Liver (tissue), 9 donors: Measurements from ENCODE around the gene FKBP5. TPM values are rescaled to one million over a fixed set of nuclear protein-coding genes. Genes with fewer than 3 reads are reported as not detected.

Experiments
- DNase-seq: peaks from one replicate; pipeline ENCODE4 v3.0.0-alpha.2; 2017; ENCODE audit warnings: low spot score
- H3K27ac ChIP-seq, 2 donors: one replicate each; pipeline ENCODE4 v1.7.0; 2013; ENCODE audit warnings: inconsistent platforms in 2 of 2, low read length in 2 of 2, control low read depth in 1 of 2, low read depth in 1 of 2, mild to moderate bottlenecking in 1 of 2
- H3K27me3 ChIP-seq, 4 donors: one replicate each; pipeline versions ENCODE4 v1.6.1 to v1.7.0; 2013; ENCODE audit warnings: low read length in 3 of 4, inconsistent platforms in 1 of 4, mild to moderate bottlenecking in 1 of 4, moderate library complexity in 1 of 4; ENCODE audit not compliant: control insufficient read depth in 4 of 4, insufficient read depth in 4 of 4
- H3K36me3 ChIP-seq, 4 donors: one replicate each; pipeline versions ENCODE4 v1.6.1 to v1.7.0; 2013; ENCODE audit warnings: low read length in 3 of 4, mild to moderate bottlenecking in 3 of 4, low read depth in 1 of 4, moderate library complexity in 1 of 4; ENCODE audit not compliant: control insufficient read depth in 4 of 4, insufficient read depth in 3 of 4
- H3K4me1 ChIP-seq, 4 donors: one replicate each; pipeline versions ENCODE4 v1.6.1 to v1.7.0; 2013; ENCODE audit warnings: low read length in 3 of 4, mild to moderate bottlenecking in 3 of 4, moderate library complexity in 1 of 4; ENCODE audit not compliant: control insufficient read depth in 4 of 4, insufficient read depth in 4 of 4
- H3K4me3 ChIP-seq, 3 donors: one replicate each; pipeline versions ENCODE4 v1.6.1 to v1.7.0; 2013; ENCODE audit warnings: low read length in 3 of 3, control low read depth in 1 of 3, low read depth in 1 of 3, mild to moderate bottlenecking in 1 of 3
- H3K9ac ChIP-seq, 2 donors: one replicate each; pipeline ENCODE4 v1.7.0; 2013; ENCODE audit warnings: low read length in 2 of 2, mild to moderate bottlenecking in 2 of 2, moderate library complexity in 2 of 2, control low read depth in 1 of 2, low read depth in 1 of 2
- H3K9me3 ChIP-seq, 4 donors: one replicate each; pipeline versions ENCODE4 v1.6.1 to v1.7.0; 2013; ENCODE audit warnings: low read length in 3 of 4; ENCODE audit not compliant: control insufficient read depth in 4 of 4
- FOXA1 ChIP-seq: IDR thresholded peaks from 2 replicates; pipeline ENCODE4 v1.6.1; 2016; ENCODE audit warnings: antibody characterized with exemption
- FOXA2 ChIP-seq: IDR thresholded peaks from 2 replicates; pipeline ENCODE4 v1.6.1; 2016; ENCODE audit warnings: antibody characterized with exemption
- GABPA ChIP-seq, 2 donors: IDR thresholded peaks in 1 of 2; conservative IDR thresholded peaks in 1 of 2; 2 replicates each; pipeline ENCODE4 v1.6.1; 2016; ENCODE audit warnings: antibody characterized with exemption in 2 of 2, mild to moderate bottlenecking in 1 of 2, moderate library complexity in 1 of 2
- HNF4A ChIP-seq, 2 donors: conservative IDR thresholded peaks; 2 replicates each; pipeline ENCODE4 v1.6.1; 2016; ENCODE audit warnings: antibody characterized with exemption in 2 of 2, mild to moderate bottlenecking in 2 of 2
- HNF4G ChIP-seq: IDR thresholded peaks from 2 replicates; pipeline ENCODE4 v1.6.1; 2016; ENCODE audit warnings: antibody characterized with exemption
- JUND ChIP-seq, 2 donors: IDR thresholded peaks; 2 replicates each; pipeline ENCODE4 v1.6.1; 2016; ENCODE audit warnings: antibody characterized with exemption in 2 of 2
- NR2F2 ChIP-seq: IDR thresholded peaks from 2 replicates; pipeline ENCODE4 v1.6.1; 2016; ENCODE audit warnings: antibody characterized with exemption
- RAD21 ChIP-seq, 2 donors: IDR thresholded peaks; 2 replicates each; pipeline ENCODE4 v1.6.1; 2016; ENCODE audit warnings: antibody characterized with exemption in 2 of 2, mild to moderate bottlenecking in 2 of 2
- RXRA ChIP-seq, 2 donors: IDR thresholded peaks; 2 replicates each; pipeline ENCODE4 v1.6.1; 2017 to 2018; ENCODE audit warnings: antibody characterized with exemption in 2 of 2, mild to moderate bottlenecking in 1 of 2
- SP1 ChIP-seq: IDR thresholded peaks from 2 replicates; pipeline ENCODE4 v1.6.1; 2018; ENCODE audit warnings: antibody characterized with exemption, mild to moderate bottlenecking
- TAF1 ChIP-seq: conservative IDR thresholded peaks from 2 replicates; pipeline ENCODE4 v1.6.1; 2016; ENCODE audit warnings: antibody characterized with exemption, mild to moderate bottlenecking
- WGBS: extraction: QIAGEN DNeasy Blood & Tissue Kit; methylation state at CpG from one replicate; pipeline ENCODE4 v1.1.7; 2013; 5-methylcytosine and 5-hydroxymethylcytosine counted together
- polyA plus RNA-seq, 2 donors: library from polyadenylated mRNA; stranded (reverse) in 1 of 2; unstranded in 1 of 2; fragments of 200-250 nt in 1 of 2; fragments of >200 nt in 1 of 2; fragmentation: Nextera tagmentation in 1 of 2; extraction: Ambion mirVana in 1 of 2; gene quantifications; one replicate each; pipeline versions ENCODE4 v1.2.1 to v1.2.3, GENCODE V29; 2013 to 2015
- total RNA-seq, 2 donors: library from RNA; depleted of rRNA; stranded (reverse); fragments of >200 nt; gene quantifications; one replicate each; pipeline ENCODE4 v1.2.3, GENCODE V29; 2014
- TF ChIP-seq, protein P1 (sequence below): IDR thresholded peaks from 2 replicates; pipeline ENCODE4 v1.6.1; 2016; ENCODE audit warnings: antibody characterized with exemption
- TF ChIP-seq, protein P2 (sequence below): IDR thresholded peaks from 2 replicates; pipeline ENCODE4 v1.6.1; 2016; ENCODE audit warnings: antibody characterized with exemption
- TF ChIP-seq, protein P3 (sequence below): IDR thresholded peaks from 2 replicates; pipeline ENCODE4 v1.6.1; 2016; ENCODE audit warnings: antibody characterized with exemption
- donor health status: healthy.
- donor health status: healthy.
- donor health status: healthy.
- donor health status: healthy.
- donor health status: healthy.

FKBP5 gene
- total and polyA plus RNA-seq, 4 donors: 10.3 to 132 (median 63.7) TPM

DNA sequence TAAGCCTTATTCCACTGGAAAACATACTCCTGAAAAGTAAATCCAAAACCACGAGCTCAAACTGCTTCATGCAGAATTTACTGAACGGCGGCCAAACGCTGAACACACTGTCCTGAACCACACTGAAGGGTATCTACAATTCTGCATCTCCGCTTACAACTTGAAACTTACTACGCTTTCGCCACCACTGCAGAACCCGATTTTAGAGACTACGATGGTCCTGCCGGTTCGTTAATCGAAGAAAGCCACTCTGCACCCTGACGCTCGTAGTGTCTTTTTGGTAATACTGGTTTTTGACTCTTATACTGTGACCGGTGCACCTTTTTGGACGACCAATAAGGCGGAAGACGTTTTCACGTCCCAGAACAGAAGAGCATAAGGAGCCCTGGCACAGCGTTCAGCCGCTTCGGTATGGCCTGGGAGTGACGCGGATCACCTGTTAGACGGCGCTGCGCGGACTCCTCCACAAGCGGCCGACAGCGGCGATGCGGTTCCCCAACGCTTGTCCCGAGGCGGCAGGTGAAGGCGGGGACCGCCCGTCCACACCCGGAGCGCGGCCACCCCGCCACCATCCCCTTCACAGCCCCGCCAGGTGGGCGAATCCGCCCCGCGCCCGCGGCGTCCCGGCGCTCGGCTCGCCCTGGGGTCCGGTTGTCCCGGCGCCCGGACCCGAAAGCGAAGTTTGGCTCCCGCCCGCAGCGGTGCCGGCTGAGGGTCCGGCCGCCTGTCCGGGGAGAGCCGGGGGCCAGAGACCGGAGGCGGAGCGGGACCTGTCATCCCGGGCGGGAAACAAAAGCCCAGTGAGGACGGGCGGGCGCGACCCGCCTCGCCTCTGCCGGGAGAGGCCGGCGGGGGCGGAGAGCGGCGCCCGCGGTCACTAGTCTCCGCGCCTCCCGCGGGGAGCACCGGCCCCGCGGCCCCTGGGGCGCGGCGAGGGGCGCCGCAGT is 784 bp downstream of the FKBP5 start:
- peak overlapping the region; percentile 71 to 98 for H3K9ac ChIP-seq
- peak overlapping the region; percentile 65 to 71 for H3K27ac ChIP-seq
- TF ChIP-seq FOXA1: no peak
- no peak for TF ChIP-seq FOXA2
- TF ChIP-seq, protein P1, sequence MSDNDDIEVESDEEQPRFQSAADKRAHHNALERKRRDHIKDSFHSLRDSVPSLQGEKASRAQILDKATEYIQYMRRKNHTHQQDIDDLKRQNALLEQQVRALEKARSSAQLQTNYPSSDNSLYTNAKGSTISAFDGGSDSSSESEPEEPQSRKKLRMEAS: no peak
- no peak for TF ChIP-seq GABPA (IDR thresholded peaks at IDR 0.05 in 1 of 2, conservative IDR thresholded peaks at IDR 0.05 in 1 of 2)
- TF ChIP-seq, protein P2, sequence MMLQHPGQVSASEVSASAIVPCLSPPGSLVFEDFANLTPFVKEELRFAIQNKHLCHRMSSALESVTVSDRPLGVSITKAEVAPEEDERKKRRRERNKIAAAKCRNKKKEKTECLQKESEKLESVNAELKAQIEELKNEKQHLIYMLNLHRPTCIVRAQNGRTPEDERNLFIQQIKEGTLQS: no peak
- no peak for TF ChIP-seq NR2F2
- TF ChIP-seq RAD21 (IDR thresholded peaks at IDR 0.05): peak in 1 of 2 donors; percentile 52
- no peak for TF ChIP-seq JUND (IDR thresholded peaks at IDR 0.05)
- TF ChIP-seq, protein P3, sequence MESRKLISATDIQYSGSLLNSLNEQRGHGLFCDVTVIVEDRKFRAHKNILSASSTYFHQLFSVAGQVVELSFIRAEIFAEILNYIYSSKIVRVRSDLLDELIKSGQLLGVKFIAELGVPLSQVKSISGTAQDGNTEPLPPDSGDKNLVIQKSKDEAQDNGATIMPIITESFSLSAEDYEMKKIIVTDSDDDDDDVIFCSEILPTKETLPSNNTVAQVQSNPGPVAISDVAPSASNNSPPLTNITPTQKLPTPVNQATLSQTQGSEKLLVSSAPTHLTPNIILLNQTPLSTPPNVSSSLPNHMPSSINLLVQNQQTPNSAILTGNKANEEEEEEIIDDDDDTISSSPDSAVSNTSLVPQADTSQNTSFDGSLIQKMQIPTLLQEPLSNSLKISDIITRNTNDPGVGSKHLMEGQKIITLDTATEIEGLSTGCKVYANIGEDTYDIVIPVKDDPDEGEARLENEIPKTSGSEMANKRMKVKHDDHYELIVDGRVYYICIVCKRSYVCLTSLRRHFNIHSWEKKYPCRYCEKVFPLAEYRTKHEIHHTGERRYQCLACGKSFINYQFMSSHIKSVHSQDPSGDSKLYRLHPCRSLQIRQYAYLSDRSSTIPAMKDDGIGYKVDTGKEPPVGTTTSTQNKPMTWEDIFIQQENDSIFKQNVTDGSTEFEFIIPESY: no peak
- TF ChIP-seq HNF4G: no peak
- no peak for TF ChIP-seq HNF4A (conservative IDR thresholded peaks at IDR 0.05)
- TF ChIP-seq SP1: peak; percentile 5
- no peak for TF ChIP-seq RXRA (IDR thresholded peaks at IDR 0.05)
- no peak for TF ChIP-seq TAF1
- no peaks in the 10 kb centered on the region for H3K9me3 ChIP-seq
- no peaks in the 10 kb centered on the region for H3K27me3 ChIP-seq
- H3K36me3 ChIP-seq: peaks cover 0 to 6% (median 4%) of the 10 kb centered on the region in 4 donors
- under 1% methylated on average over 100 of the region's 100 CpGs for WGBS
- H3K4me1 ChIP-seq: peaks cover 1 to 16% (median 13%) of the 10 kb centered on the region in 4 donors
- peak overlapping the region; percentile 76 to 94 (median 84) for H3K4me3 ChIP-seq
- DNase-seq: peak; percentile 61

DNA sequence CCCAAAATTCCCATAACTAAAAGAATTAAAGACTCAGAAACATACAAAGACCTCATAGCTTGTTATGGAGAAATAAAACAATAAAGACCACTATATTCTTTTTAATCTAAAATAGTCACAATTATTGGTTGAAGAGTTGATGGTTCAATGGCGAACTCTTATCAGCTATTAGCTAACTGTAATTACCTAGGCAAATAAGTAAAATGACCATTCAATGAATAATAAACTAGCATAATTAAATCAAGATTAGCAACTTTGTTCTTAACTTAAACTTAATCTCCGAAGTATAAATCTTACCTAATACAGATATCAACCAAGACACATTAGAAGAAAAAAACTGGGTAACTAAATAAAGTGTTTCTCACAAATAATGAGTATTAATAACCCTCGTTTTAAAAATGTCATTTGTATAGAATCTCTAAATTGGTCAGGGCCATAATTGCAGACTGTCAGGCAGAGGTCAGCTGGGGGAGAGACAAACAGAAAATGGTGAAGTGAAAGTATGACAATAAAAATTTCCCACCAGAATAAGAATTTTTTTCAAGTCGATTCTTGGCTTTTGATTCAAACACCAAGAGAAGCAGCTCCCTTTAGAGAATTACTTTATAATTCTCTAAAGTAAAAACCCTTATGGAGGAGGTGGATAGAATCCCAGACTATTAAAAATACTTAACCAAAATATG is 1.7 kb downstream of the FKBP5 start:
- no peak for DNase-seq
- Histone ChIP-seq H3K9ac (peak overlapping the region; percentile 71 to 98), H3K36me3 (peaks cover 0 to 6% (median 4%) of the 10 kb centered on the region in 4 donors), H3K9me3 (no peaks in the 10 kb centered on the region), H3K27me3 (no peaks in the 10 kb centered on the region), H3K4me3 (peak overlapping the region; percentile 76 to 94 (median 84)), H3K4me1 (peaks cover 3 to 16% (median 14%) of the 10 kb centered on the region in 4 donors), H3K27ac (peak overlapping the region in 1 of 2 donors; percentile 71)
- TF ChIP-seq HNF4G (no peak), SP1 (peak; percentile 4), HNF4A (conservative IDR thresholded peaks at IDR 0.05) (no peak)
- TF ChIP-seq, protein P1: no peak
- WGBS: 17% methylated on average over 4 of the region's 4 CpGs
